ENCODE measurements around the gene GRIN2A.

- TF ChIP-seq CTCF (IDR thresholded peaks at IDR 0.05; ENCODE audit: low read length) = no peak
- TF ChIP-seq EZH2phosphoT487 (IDR thresholded peaks at IDR 0.05; ENCODE audit: low read length) = no peak
- TF ChIP-seq EZH2 (optimal IDR thresholded peaks at IDR 0.05; ENCODE audit: low read depth, low read length) = no peak
Observed at GRCh38 chr16:10219742-10220141, 37.5 kb upstream of the GRIN2A start.
